HepG2 (cell line): ENCODE measurements around the gene ZDHHC14. TPM values are rescaled to one million over a fixed set of nuclear protein-coding genes. Genes with fewer than 3 reads are reported as not detected.

Experiments
- BRD4 ChIP-seq: sonication (generic); formaldehyde crosslinking; IDR thresholded peaks from 2 replicates; pipeline ENCODE4 v1.4.0; 2020; ENCODE audit warnings: missing genetic modification reagents
- ERF ChIP-seq: IDR thresholded peaks from 2 replicates; pipeline ENCODE4 v1.6.1; 2018; ENCODE audit warnings: missing biosample characterization, missing genetic modification reagents
- FOXM1 ChIP-seq: sonication (generic); formaldehyde crosslinking; IDR thresholded peaks from 2 replicates; pipeline ENCODE4 v1.5.0; 2020; ENCODE audit warnings: missing genetic modification reagents
- JUND ChIP-seq: sonication (generic); formaldehyde crosslinking; IDR thresholded peaks from 2 replicates; pipeline ENCODE4 v1.8.0; 2022; ENCODE audit warnings: mild to moderate bottlenecking, missing genetic modification reagents
- KDM4B ChIP-seq: sonication (generic); formaldehyde crosslinking; IDR thresholded peaks from 2 replicates; pipeline ENCODE4 v1.4.0; 2020; ENCODE audit warnings: missing genetic modification reagents
- NR2F2 ChIP-seq: IDR thresholded peaks from 2 replicates; pipeline ENCODE4 v1.6.1; 2012; ENCODE audit warnings: low read depth, inconsistent platforms, borderline replicate concordance
- POLR2AphosphoS2 ChIP-seq: IDR thresholded peaks from 2 replicates; pipeline ENCODE4 v1.6.1; 2011; ENCODE audit warnings: low read depth, low read length, improper control_type of control experiment
- RFX3 ChIP-seq: IDR thresholded peaks from 2 replicates; pipeline ENCODE4 v1.6.1; 2016; ENCODE audit warnings: missing biosample characterization, missing genetic modification reagents
- XBP1 ChIP-seq: sonication (generic); formaldehyde crosslinking; IDR thresholded peaks from 2 replicates; pipeline ENCODE4 v1.5.0; 2020; ENCODE audit warnings: missing genetic modification reagents
- ZFP90 ChIP-seq: sonication (generic); formaldehyde crosslinking; IDR thresholded peaks from 2 replicates; pipeline ENCODE4 v1.8.0; 2022; ENCODE audit warnings: missing genetic modification reagents, mild to moderate bottlenecking, inconsistent platforms, borderline replicate concordance
- ZNF180 ChIP-seq: sonication (generic); formaldehyde crosslinking; IDR thresholded peaks from 2 replicates; pipeline ENCODE4 v1.4.0; 2020; ENCODE audit warnings: low read depth, missing genetic modification reagents, borderline replicate concordance
- ZNF225 ChIP-seq: sonication (generic); formaldehyde crosslinking; IDR thresholded peaks from 2 replicates; pipeline ENCODE4 v1.4.0; 2020; ENCODE audit warnings: mild to moderate bottlenecking, missing genetic modification reagents
- ZNF256 ChIP-seq: sonication (generic); formaldehyde crosslinking; conservative IDR thresholded peaks from 2 replicates; pipeline ENCODE4 v1.4.0; 2020; ENCODE audit warnings: missing genetic modification reagents
- ZNF431 ChIP-seq: sonication (generic); formaldehyde crosslinking; IDR thresholded peaks from 2 replicates; pipeline ENCODE4 v1.9.0; 2022; ENCODE audit warnings: missing genetic modification reagents, low read depth, mild to moderate bottlenecking, borderline replicate concordance
- ZNF468 ChIP-seq: sonication (generic); formaldehyde crosslinking; IDR thresholded peaks from 2 replicates; pipeline ENCODE4 v1.8.0; 2022; ENCODE audit warnings: mild to moderate bottlenecking, moderate library complexity, missing genetic modification reagents
- ZNF556 ChIP-seq: sonication (generic); formaldehyde crosslinking; IDR thresholded peaks from 2 replicates; pipeline ENCODE4 v1.4.0; 2020; ENCODE audit warnings: mild to moderate bottlenecking, missing genetic modification reagents, borderline replicate concordance
- ZNF7 ChIP-seq: IDR thresholded peaks from 2 replicates; pipeline ENCODE4 v1.6.1; 2016; ENCODE audit warnings: missing biosample characterization, missing genetic modification reagents
- ZNF747 ChIP-seq: sonication (generic); formaldehyde crosslinking; IDR thresholded peaks from 2 replicates; pipeline ENCODE4 v1.8.1; 2023; ENCODE audit warnings: missing genetic modification reagents, mild to moderate bottlenecking, borderline replicate concordance
- ZNF776 ChIP-seq: sonication (generic); formaldehyde crosslinking; IDR thresholded peaks from 2 replicates; pipeline ENCODE4 v1.4.0; 2020; ENCODE audit warnings: mild to moderate bottlenecking, missing genetic modification reagents
- ZSCAN29 ChIP-seq: sonication (generic); formaldehyde crosslinking; conservative IDR thresholded peaks from 2 replicates; pipeline ENCODE4 v1.4.0; 2020; ENCODE audit warnings: mild to moderate bottlenecking, missing genetic modification reagents
- polyA plus RNA-seq, 8 experiments: library from polyadenylated mRNA; depleted of rRNA in 3 of 8; stranded (reverse) in 7 of 8; unstranded in 1 of 8; fragments of >200 nt; fragmentation: Illumina TruSeq in 4 of 8; extraction: Trizol in 4 of 8; gene quantifications; 2 replicates each; pipeline versions ENCODE4 v1.2.1 to v1.2.3, GENCODE V29; 2011 to 2016; ENCODE audit warnings: low read depth in 4 of 8, missing spikeins in 1 of 8, mixed read lengths in 1 of 8; ENCODE audit not compliant: insufficient read depth in 1 of 8
- total RNA-seq, 5 experiments: library from RNA; depleted of rRNA; stranded (reverse); fragments of >200 nt; fragmentation: Illumina TruSeq; extraction: Trizol; gene quantifications; 2 replicates each; pipeline ENCODE4 v1.2.3, GENCODE V29; 2016; ENCODE audit warnings: low read depth in 1 of 5
- TF ChIP-seq, protein P1 (sequence below): sonication (generic); formaldehyde crosslinking; IDR thresholded peaks from 2 replicates; pipeline ENCODE4 v1.9.0; 2022; ENCODE audit warnings: low read depth, missing genetic modification reagents
- TF ChIP-seq, protein P2 (sequence below): sonication (generic); formaldehyde crosslinking; IDR thresholded peaks from 2 replicates; pipeline ENCODE4; 2020; ENCODE audit warnings: missing genetic modification reagents, mild to moderate bottlenecking, borderline replicate concordance
- TF ChIP-seq, protein P3 (sequence below): IDR thresholded peaks from 2 replicates; pipeline ENCODE4 v1.6.1; 2016
- TF ChIP-seq, protein P4 (sequence below): sonication (generic); formaldehyde crosslinking; IDR thresholded peaks from 2 replicates; pipeline ENCODE4 v1.4.0; 2020; ENCODE audit warnings: missing genetic modification reagents

The ZDHHC14 gene
- total and polyA plus RNA-seq, 2 of the 13 experiments (the other 11 are each of a cell fraction or from before 2014, with no cell fraction given) = 3.7 to 9.5 TPM

DNA sequence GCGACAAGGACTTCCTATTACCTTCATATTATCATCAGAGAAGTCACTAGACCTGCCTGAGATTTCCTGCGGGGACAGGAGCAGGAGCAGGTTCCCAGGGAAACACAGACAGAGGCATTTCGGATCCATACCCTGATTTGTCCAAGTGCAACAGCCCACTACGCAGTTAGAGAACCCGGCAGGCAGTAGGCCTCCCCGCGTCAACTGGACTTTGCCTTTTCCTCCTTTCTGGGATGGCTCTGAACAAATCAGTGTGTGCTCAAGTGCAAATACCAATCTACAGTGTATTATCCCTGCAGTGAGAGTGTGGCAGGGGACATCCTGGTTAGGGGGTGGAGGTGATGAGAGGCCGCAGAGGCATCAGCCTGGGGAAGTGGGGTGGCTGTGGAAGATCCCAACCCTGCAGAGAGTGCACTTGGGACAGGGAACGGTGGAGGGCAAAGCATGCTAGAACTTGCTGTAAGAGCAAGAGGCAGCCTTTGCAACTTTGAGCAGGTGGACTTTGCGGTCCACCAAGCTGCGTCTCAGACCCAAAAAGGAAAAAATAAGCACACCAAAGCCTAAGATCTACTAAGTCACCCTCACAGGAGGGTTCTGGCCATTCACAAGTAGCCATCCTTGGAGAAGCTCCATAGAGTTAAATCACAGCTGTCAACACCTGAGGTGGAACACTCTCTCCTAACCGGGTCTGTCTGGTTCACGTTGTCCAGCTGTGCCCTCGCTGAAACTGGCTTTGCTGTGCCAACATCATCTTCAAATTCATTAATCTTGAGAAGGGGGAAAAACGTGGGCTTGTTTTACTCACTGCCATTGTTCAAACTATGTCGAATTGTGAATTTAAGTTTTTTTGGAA lies 159.1 kb downstream of the ZDHHC14 start (continued):
- no peak; the same call in 1 of the 2 replicates for TF ChIP-seq ZNF256 (CRISPR knock-in tag)
- TF ChIP-seq JUND = no peak
- TF ChIP-seq ZNF776 = no peak
- no peak for TF ChIP-seq ZFP90 (CRISPR knock-in tag)
- TF ChIP-seq ZNF747 (CRISPR knock-in tag) = peak; percentile 80; the same call in 1 of the 2 replicates
- no peak for TF ChIP-seq XBP1 (CRISPR knock-in tag)
- TF ChIP-seq, protein P1, sequence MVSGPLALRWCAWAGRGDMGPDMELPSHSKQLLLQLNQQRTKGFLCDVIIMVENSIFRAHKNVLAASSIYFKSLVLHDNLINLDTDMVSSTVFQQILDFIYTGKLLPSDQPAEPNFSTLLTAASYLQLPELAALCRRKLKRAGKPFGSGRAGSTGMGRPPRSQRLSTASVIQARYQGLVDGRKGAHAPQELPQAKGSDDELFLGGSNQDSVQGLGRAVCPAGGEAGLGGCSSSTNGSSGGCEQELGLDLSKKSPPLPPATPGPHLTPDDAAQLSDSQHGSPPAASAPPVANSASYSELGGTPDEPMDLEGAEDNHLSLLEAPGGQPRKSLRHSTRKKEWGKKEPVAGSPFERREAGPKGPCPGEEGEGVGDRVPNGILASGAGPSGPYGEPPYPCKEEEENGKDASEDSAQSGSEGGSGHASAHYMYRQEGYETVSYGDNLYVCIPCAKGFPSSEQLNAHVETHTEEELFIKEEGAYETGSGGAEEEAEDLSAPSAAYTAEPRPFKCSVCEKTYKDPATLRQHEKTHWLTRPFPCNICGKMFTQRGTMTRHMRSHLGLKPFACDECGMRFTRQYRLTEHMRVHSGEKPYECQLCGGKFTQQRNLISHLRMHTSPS (CRISPR knock-in tag) = peak; percentile 81
- TF ChIP-seq ERF (CRISPR knock-in tag) = peak; percentile 93
- peak; percentile 94 for TF ChIP-seq ZNF556 (CRISPR knock-in tag)
- TF ChIP-seq RFX3 (CRISPR knock-in tag) = peak; percentile 9; the same call in 1 of the 2 replicates
- no peak for TF ChIP-seq ZNF180 (CRISPR knock-in tag)
- peak; percentile 97 for TF ChIP-seq ZNF431 (CRISPR knock-in tag)
- no peak for TF ChIP-seq ZNF468
- peak; percentile 44; the same call in 1 of the 2 replicates for TF ChIP-seq ZNF225
- peak; percentile 76; the same call in 1 of the 2 replicates for TF ChIP-seq BRD4 (CRISPR knock-in tag)
- TF ChIP-seq, protein P2, sequence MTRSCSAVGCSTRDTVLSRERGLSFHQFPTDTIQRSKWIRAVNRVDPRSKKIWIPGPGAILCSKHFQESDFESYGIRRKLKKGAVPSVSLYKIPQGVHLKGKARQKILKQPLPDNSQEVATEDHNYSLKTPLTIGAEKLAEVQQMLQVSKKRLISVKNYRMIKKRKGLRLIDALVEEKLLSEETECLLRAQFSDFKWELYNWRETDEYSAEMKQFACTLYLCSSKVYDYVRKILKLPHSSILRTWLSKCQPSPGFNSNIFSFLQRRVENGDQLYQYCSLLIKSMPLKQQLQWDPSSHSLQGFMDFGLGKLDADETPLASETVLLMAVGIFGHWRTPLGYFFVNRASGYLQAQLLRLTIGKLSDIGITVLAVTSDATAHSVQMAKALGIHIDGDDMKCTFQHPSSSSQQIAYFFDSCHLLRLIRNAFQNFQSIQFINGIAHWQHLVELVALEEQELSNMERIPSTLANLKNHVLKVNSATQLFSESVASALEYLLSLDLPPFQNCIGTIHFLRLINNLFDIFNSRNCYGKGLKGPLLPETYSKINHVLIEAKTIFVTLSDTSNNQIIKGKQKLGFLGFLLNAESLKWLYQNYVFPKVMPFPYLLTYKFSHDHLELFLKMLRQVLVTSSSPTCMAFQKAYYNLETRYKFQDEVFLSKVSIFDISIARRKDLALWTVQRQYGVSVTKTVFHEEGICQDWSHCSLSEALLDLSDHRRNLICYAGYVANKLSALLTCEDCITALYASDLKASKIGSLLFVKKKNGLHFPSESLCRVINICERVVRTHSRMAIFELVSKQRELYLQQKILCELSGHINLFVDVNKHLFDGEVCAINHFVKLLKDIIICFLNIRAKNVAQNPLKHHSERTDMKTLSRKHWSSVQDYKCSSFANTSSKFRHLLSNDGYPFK (CRISPR knock-in tag) = peak; percentile 80
- TF ChIP-seq KDM4B (CRISPR knock-in tag) = peak; percentile 78
- TF ChIP-seq, protein P3, sequence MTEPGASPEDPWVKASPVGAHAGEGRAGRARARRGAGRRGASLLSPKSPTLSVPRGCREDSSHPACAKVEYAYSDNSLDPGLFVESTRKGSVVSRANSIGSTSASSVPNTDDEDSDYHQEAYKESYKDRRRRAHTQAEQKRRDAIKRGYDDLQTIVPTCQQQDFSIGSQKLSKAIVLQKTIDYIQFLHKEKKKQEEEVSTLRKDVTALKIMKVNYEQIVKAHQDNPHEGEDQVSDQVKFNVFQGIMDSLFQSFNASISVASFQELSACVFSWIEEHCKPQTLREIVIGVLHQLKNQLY = peak; percentile 76
- TF ChIP-seq, protein P4, sequence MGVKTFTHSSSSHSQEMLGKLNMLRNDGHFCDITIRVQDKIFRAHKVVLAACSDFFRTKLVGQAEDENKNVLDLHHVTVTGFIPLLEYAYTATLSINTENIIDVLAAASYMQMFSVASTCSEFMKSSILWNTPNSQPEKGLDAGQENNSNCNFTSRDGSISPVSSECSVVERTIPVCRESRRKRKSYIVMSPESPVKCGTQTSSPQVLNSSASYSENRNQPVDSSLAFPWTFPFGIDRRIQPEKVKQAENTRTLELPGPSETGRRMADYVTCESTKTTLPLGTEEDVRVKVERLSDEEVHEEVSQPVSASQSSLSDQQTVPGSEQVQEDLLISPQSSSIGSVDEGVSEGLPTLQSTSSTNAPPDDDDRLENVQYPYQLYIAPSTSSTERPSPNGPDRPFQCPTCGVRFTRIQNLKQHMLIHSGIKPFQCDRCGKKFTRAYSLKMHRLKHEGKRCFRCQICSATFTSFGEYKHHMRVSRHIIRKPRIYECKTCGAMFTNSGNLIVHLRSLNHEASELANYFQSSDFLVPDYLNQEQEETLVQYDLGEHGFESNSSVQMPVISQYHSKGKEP (CRISPR knock-in tag) = no peak
- TF ChIP-seq FOXM1 (CRISPR knock-in tag) = no peak
- 0 out of 2 replicates have a peak, but pooled peaks have one; percentile 93 for TF ChIP-seq ZSCAN29 (CRISPR knock-in tag)
- 0 out of 2 replicates have a peak, but pooled peaks have one; percentile 1 for TF ChIP-seq ZNF7 (CRISPR knock-in tag)
- no peak for TF ChIP-seq NR2F2
- no peak for TF ChIP-seq POLR2AphosphoS2
